Progenitor cell of endocrine pancreas (in vitro differentiated cells): ENCODE measurements around the gene IGFBP6. TPM values are rescaled to one million over a fixed set of nuclear protein-coding genes. Genes with fewer than 3 reads are reported as not detected.

Experiments
- DNase-seq: peaks from one replicate; pipeline ENCODE4 v3.0.0; 2021; ENCODE audit warnings: low spot score; ENCODE audit not compliant: unreplicated experiment
- H3K27ac Mint-ChIP-seq: 2 replicates; pipeline ENCODE4 v1.8.0; 2021; ENCODE audit warnings: mild to moderate bottlenecking, moderate library complexity, mixed read lengths
- H3K27me3 Mint-ChIP-seq: 2 replicates; pipeline ENCODE4 v1.8.0; 2021; ENCODE audit warnings: mixed read lengths
- H3K36me3 Mint-ChIP-seq: 2 replicates; pipeline ENCODE4 v1.8.0; 2022; ENCODE audit warnings: mixed read lengths; ENCODE audit not compliant: insufficient read depth
- H3K4me1 Mint-ChIP-seq: 2 replicates; pipeline ENCODE4 v1.8.0; 2021; ENCODE audit warnings: low read depth, mixed read lengths
- H3K4me3 Mint-ChIP-seq: 2 replicates; pipeline ENCODE4 v1.8.0; 2021; ENCODE audit warnings: low read depth, mild to moderate bottlenecking, moderate library complexity, mixed read lengths
- H3K9me3 Mint-ChIP-seq: 2 replicates; pipeline ENCODE4 v1.8.0; 2021; ENCODE audit warnings: low read depth, mixed read lengths
- total RNA-seq: library from RNA; stranded (reverse); gene quantifications from 2 replicates; pipeline ENCODE4 v1.2.1, GENCODE V29; 2021
- TF ChIP-seq, protein P1 (sequence below): fragments of 200-600 bp; sonication (generic); IDR thresholded peaks from one replicate; pipeline ENCODE4 v1.5.0; 2021; ENCODE audit warnings: antibody characterized with exemption, mild to moderate bottlenecking; ENCODE audit not compliant: unreplicated experiment

IGFBP6 gene
- total RNA-seq, 1 donor from 2014 or later, result 25.7 TPM

DNA sequence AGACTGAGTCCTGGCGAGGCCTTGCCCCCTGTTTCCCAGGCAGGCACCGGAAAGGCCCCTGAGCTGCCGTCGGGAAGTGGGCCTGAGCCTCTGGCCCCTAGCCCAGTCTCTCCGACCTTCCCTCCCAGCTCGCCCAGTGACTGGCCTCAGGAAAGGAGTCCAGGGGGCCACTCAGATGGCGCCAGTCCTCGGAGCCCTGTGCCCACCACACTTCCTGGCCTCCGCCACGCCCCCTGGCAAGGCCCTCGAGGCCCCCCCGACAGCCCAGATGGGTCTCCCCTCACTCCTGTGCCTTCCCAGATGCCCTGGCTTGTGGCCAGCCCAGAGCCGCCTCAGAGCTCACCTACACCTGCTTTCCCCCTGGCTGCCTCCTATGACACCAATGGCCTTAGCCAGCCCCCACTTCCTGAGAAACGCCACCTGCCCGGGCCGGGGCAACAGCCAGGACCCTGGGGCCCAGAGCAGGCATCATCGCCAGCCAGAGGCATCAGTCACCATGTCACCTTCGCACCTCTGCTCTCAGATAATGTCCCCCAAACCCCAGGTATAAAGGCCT is 36.7 kb upstream of the IGFBP6 start:
- H3K4me1 Mint-ChIP-seq, result peaks cover 1% of the 10 kb centered on the region

DNA sequence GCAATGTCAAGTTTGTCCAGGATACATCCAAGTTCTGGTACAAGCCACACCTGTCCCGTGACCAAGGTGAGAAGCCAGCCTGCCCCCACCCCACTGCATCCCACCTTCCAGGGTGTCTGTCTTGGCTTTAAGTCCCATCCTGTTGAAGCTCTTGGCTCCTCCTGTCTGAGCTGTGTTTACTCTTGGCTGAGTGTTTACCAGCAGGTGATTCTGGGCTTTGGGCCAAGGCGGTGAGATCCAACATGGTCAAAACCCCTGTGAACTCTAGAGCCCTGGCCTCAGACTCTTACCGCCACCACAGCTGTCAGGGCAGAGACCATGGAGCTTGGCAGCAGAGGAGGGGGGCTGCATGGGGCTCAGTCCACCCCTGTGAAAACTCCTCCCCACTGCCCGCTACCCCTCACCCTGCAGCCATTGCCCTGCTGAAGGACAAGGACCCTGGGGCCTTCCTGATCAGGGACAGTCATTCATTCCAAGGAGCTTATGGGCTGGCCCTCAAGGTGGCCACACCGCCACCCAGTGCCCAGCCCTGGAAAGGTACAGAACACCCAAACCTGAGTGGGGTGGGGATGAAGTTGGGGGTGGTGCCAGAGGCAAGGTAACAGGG is 36.0 kb upstream of the IGFBP6 start:
- H3K9me3 Mint-ChIP-seq, result no peaks in the 10 kb centered on the region
- H3K27ac Mint-ChIP-seq, result peak overlapping the region; percentile 82
- no peak for DNase-seq
- H3K4me3 Mint-ChIP-seq, result no peak overlapping the region
- peaks cover 6% of the 10 kb centered on the region for H3K27me3 Mint-ChIP-seq
- TF ChIP-seq, protein P1, sequence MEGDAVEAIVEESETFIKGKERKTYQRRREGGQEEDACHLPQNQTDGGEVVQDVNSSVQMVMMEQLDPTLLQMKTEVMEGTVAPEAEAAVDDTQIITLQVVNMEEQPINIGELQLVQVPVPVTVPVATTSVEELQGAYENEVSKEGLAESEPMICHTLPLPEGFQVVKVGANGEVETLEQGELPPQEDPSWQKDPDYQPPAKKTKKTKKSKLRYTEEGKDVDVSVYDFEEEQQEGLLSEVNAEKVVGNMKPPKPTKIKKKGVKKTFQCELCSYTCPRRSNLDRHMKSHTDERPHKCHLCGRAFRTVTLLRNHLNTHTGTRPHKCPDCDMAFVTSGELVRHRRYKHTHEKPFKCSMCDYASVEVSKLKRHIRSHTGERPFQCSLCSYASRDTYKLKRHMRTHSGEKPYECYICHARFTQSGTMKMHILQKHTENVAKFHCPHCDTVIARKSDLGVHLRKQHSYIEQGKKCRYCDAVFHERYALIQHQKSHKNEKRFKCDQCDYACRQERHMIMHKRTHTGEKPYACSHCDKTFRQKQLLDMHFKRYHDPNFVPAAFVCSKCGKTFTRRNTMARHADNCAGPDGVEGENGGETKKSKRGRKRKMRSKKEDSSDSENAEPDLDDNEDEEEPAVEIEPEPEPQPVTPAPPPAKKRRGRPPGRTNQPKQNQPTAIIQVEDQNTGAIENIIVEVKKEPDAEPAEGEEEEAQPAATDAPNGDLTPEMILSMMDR, result peak; percentile 34
- H3K36me3 Mint-ChIP-seq, result peaks cover 10% of the 10 kb centered on the region
- peaks cover 5% of the 10 kb centered on the region for H3K4me1 Mint-ChIP-seq

More for the DNA sequence above, 36.7 kb upstream of the IGFBP6 start:
- Mint-ChIP-seq H3K27ac (no peak overlapping the region), H3K36me3 (peaks cover 7% of the 10 kb centered on the region), H3K9me3 (no peaks in the 10 kb centered on the region), H3K27me3 (peaks cover 6% of the 10 kb centered on the region), H3K4me3 (no peak overlapping the region)
- TF ChIP-seq, protein P1, result no peak
- DNase-seq, result no peak

DNA sequence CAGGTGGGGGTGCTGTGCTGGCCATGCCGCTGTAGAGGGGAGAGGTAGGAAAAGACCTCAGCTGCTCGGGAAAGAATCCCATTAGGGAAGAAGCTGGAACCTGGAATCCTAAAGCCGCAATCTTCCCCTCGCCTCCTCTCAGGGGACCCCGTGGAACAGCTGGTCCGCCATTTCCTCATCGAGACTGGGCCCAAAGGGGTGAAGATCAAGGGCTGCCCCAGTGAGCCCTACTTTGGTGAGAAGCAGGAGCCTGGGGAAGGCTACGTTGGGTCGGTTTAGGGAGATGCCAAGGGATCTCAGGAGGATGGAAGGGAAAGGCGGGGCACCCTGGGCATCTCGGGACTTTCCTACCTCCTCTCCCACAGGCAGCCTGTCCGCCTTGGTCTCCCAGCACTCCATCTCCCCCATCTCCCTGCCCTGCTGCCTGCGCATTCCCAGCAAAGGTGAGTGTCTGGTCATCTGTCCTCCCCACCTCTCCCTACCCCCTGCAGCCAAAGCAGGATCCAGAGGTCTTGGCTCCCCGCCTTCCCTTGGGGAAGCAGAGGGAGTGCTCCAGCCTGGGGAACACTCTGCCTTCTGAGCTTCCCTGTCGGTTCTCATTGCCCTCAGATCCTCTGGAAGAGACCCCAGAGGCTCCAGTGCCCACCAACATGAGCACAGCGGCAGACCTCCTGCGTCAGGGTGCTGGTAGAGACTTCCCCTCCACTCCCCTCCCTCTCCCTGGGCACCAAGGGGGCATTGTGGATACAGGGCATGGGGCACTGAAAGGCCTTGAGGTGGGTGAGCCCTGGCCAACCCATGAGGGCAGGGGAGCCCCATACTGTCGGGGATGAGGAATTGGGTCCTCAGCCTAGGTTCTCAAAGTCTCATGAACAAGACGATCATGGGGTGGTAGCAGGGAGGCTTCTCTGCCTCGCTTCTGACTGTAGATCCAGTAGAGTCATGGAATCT is 35.2 kb upstream of the IGFBP6 start:
- no peaks in the 10 kb centered on the region for H3K9me3 Mint-ChIP-seq
- H3K4me1 Mint-ChIP-seq, result peaks cover 5% of the 10 kb centered on the region
- TF ChIP-seq, protein P1, result no peak
- no peak overlapping the region for H3K4me3 Mint-ChIP-seq
- H3K27me3 Mint-ChIP-seq, result peaks cover 6% of the 10 kb centered on the region
- H3K27ac Mint-ChIP-seq, result no peak overlapping the region
- H3K36me3 Mint-ChIP-seq, result peaks cover 10% of the 10 kb centered on the region
- no peak for DNase-seq

DNA sequence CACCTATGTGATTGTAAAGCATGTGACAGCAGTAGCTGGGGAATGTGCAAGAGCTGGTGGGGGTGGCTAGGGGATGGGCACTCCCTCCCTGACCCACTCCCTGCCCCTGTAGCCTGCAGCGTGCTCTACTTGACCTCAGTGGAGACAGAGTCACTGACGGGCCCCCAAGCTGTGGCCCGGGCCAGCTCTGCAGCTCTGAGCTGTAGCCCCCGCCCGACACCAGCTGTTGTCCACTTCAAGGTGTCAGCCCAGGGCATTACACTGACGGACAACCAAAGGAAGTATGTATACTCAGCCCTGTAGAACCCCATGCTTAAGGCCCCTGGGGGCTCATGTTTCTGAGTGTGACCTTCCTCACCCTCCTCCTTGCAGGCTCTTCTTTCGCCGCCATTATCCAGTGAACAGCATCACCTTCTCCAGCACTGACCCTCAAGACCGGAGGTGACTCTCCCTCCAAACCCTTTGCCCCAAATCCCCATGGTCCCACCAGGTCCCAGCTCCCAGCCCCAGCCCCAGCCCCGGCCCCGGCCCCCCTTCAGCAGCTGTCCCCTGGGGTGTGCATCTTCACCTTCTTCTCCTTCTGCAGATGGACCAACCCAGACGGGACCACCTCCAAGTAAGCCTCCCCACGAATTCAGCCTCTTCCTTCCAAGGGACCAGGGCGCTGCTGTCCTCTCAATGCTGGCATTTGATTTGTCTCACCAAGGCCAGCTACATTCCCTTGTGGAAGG is 34.3 kb upstream of the IGFBP6 start:
- Mint-ChIP-seq H3K27ac (no peak overlapping the region), H3K9me3 (no peaks in the 10 kb centered on the region), H3K27me3 (no peaks in the 10 kb centered on the region), H3K4me3 (no peak overlapping the region), H3K4me1 (peaks cover 5% of the 10 kb centered on the region), H3K36me3 (peaks cover 10% of the 10 kb centered on the region)
- TF ChIP-seq, protein P1, result no peak
- DNase-seq, result no peak
